NCI-H2196 treated with DMSO at 0.1 percent for 48 hours (cell line): ENCODE results near the gene ANKRD39.

ENCODE experiments used
- DNase-seq: peaks from one replicate; lab custom pipeline; 2025; ENCODE audit not compliant: unreplicated experiment; lab: John Stamatoyannopoulos, UW

ANKRD39 gene

GRCh38 chr2:96831679-96832078, 26.1 kb downstream of the ANKRD39 start:
- no peak for DNase-seq

GRCh38 chr2:96830044-96830562, 27.7 kb downstream of the ANKRD39 start:
- DNase-seq, result no peak

GRCh38 chr2:96828874-96829273, 28.9 kb downstream of the ANKRD39 start:
- DNase-seq, result no peak

DNA sequence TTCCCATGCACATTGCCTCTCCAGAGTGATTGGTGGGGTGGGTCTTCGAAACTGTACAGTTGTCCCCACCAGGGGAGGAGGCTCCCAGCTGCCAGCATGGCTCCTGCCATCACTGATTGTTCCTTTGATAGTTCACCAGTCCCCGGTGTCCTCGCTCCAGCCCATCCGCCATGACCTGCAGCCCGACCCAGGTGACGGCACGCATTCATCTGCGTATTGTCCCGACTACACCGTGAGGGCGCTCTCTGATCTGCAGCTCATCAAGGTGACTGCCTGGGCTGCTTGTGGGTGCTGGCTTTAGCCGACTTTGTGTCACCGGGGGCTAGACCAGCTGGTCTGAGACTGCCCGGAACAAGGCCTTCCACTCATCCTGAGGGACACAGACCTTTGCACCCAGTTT, 29.4 kb downstream of the ANKRD39 start:
- DNase-seq, result no peak

- DNase-seq, result no peak
Observed at GRCh38 chr2:96826546-96827278, 31.1 kb downstream of the ANKRD39 start.

DNA sequence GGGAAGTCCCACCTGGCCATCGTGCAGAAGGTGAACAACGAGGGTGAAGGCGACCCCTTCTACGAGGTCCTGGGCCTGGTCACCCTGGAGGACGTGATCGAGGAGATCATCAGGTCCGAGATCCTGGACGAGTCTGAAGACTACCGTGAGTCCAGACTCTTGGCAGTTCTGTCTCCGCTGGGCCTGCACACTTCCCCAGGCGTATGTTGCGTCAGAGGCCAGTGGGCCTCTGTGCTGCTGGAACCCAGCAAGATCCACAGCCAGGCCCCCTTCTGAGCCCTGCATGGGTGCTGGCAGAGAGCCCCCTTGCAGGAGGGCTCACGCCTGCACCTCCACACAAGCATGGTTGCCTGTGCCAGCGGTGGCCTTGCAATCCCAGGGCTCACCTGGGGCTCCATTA, 32.8 kb downstream of the ANKRD39 start:
- no peak for DNase-seq

GRCh38 chr2:96824079-96824870, 33.5 kb downstream of the ANKRD39 start:
- no peak for DNase-seq

DNA sequence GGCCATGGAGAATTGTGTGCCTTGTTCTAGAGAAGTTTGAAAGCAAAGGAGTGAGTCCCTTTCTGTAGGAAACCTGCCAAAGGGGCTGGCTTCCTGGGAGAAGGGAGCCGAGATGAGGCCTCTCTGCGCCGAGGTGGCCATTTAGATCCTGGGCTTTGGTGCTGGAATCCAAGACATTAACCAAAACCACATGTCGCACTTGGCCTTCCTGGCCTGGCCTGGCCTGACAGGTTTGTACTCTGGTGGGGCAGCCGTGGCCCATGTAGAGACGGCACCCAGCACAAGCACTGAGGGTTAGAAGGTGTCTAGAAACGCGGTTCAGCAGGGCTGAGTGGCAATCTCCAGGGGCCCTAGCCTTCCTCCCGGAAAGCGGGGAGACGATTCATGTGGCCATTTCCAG, 34.6 kb downstream of the ANKRD39 start:
- DNase-seq, result no peak

DNA sequence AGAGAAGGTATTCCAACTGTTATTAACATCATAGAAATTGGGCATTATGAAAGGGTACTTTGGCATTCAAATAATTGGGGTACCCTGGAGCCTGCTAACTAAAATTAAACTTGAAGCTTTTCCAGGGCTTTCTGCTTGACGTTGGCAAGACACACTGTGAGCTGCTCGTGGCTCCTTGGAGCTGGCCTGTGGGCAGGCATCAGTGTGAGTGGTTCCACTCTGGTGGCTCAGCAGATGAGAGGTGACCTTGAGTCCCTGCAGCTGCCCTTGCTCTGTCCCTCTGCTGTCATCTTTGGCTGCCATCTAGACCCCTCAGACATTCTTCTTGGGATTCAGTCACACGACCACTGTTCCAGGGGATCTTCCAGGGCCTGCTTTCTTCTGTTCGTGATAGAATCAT, 35.0 kb downstream of the ANKRD39 start:
- DNase-seq, result no peak

- no peak for DNase-seq
Observed at GRCh38 chr2:96821113-96821675, 36.6 kb downstream of the ANKRD39 start.

- DNase-seq, result no peak
Observed at GRCh38 chr2:96819876-96820511, 37.8 kb downstream of the ANKRD39 start.

DNA sequence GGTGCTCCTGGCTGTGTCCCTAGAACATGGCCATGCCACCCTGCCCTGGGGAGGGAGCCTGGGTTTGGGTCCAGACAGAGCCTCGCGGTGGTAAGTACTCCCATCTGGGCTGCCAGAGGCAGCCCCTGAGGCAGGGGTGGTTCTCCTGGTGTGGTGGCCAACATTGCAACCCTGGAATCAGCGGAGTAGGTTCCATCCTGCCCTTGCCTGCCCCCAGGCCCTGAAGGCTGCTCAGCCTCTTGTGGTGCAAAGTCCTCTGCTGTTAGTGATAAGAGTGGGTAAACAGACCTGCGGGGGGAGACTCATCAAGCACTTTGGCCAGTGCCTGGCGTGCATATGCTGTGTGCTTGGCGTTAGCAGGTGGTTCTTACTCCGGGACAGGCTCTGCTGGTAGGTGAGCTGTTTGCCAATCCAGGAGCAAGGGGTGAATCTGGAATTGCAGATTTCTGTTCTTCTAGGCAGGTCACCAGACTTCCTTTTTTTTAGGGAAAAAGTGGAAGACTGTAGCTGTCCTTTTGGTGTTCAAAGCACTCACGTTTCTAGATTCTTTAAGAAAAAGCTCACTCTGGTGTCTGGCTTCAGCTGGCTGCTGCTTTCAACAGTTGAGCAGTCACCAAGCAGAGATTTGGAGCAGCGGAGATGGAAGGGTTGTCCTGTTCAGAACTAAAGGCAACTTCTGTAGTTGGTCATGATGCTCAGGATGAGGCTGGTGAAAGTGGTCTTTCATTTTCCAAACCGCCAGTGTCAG, 38.5 kb downstream of the ANKRD39 start:
- no peak for DNase-seq

DNA sequence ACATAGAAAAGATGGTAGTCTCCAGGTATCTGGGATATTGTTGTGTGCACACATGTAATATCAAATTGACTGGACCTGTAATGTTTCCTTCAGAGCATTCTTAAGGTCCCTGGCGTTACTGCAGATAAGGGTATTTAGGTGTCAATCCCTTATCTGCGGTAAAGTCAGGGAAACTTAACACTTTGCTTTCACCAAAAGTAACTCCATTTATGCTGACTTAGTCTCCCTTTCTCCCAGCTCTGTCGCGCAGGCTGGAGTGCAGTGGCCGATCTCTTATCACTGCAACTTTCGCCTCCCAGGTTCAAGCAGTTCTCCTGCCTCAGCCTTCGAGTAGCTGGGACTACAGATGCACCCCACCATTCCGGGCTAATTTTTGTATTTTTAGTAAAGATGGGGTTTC, 39.9 kb downstream of the ANKRD39 start:
- DNase-seq, result no peak

DNA sequence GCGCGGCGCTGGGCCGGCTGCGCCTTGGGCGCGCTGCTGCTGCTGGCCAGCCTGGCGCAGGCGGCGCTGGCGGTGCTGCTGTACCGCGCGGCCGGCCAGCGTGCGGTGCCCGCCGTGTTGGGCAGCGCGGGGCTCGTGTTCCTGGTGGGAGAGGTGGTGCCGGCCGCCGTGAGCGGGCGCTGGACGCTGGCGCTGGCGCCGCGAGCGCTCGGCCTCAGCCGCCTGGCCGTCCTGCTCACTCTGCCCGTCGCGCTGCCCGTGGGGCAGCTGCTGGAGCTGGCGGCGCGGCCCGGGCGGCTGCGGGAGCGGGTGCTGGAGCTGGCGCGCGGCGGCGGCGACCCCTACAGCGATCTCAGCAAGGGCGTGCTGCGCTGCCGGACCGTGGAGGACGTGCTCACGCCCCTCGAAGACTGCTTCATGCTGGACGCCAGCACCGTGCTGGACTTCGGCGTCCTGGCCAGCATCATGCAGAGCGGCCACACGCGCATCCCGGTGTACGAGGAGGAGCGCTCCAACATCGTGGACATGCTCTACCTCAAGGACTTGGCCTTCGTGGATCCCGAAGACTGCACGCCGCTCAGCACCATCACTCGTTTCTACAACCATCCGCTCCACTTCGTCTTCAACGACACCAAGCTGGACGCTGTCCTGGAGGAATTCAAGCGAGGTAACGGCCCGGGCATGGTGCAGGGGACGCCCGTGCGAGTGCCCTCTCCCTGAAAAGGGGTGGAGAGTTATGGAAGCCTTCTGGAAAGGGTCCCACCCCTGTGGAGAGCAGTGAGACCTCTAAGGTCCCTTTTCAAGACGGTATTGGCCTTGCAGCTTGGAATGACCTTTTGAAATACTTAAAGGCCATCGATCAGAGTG, 40.7 kb downstream of the ANKRD39 start:
- DNase-seq, result no peak

GRCh38 chr2:96816127-96816835, 41.5 kb downstream of the ANKRD39 start, which contains the start of gene CNNM3:
Gene CNNM3 (plus strand): TSS chr2:96816268. CDS start chr2:96816278, 10 bp downstream.
- peak; percentile 91 for DNase-seq

GRCh38 chr2:96815326-96816126, 42.3 kb downstream of the ANKRD39 start:
- DNase-seq, result no peak

DNA sequence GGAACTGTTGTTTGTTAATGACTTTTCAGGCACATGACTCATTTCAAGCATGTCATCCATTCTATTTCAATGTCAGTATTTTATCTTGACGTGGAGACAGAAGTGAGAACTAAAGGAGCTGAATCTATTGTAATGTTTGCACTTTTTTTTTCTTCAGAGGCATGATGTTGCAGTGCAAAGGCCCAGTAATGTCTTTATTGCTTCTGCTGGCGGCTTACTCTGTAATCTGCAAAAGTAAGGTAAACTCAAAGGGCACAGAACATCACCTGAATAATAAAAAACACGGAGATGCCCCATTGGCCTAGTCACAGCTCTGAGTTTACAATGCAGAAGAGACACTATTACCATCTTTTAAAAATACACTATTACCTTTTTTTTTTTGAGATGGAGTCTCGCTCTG, 44.2 kb downstream of the ANKRD39 start:
- DNase-seq, result no peak

DNA sequence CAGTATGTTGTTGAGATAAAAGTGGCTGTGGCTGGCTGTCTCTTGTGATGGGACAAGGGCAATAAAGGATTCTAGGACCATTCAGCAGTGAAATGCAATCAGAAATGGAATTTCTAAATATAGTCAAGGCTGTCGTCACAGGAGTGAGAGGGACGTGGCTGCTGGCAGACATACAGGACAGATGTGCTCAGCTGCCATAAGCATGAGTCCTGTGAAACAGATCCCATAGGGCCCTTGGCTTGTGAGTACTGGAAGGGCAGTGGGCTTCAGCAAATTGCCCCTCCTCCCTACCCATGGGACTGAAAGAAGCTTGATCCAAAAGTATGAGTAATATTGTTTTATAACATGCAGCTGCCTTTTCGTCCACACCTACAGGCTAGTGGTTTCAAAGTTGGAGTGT, 45.9 kb downstream of the ANKRD39 start:
- no peak for DNase-seq
